HG03439 (cell line): ENCODE measurements around the gene ATG2B.
A peak's percentile ranks its signal among the peaks of the same experiment; 100 is the strongest.

ENCODE experiments used
- ATAC-seq: cut with Tn5 transposase; IDR thresholded peaks from one replicate; pipeline ENCODE4 v1.9.1; 2021; ENCODE audit warnings: mild to moderate bottlenecking, moderate library complexity; ENCODE audit not compliant: unreplicated experiment

The ATG2B gene

DNA sequence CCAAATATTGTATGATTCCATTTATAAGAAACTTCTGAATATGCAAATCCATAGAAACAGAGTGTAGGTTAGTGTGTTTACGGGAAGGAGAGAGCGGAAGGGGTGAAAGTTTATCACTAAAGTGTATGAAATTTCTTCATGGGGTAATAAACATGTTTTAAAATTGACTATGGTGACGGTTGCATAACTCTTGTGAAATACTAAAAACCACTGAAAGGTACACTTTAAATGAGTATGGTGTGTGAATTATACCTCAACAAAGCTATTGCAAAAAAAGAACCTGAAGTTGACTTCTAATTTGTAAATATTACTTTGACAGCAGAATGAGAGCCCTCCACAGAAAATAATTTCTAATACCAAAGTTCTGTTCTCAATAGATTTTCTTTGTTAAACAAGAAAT, 47.1 kb downstream of the ATG2B start:
- ATAC-seq: no peak

DNA sequence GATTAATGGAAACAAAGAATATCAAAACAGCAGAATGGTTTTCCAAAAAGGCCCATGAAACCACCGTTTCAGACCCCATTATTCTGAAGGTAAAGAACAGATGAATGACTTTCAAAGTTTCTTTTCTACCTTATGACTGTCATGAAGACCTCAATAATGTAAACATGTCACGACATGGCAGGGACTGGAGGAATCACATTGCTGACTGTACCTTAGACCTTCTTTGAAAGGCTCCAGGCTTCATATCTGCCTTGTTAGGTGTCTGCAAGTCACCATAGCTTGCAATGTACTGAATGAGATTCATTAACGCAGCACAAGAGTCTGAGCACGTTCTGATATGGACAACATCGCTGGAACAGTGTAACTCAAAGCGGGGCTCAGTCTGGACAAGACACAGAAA, 52.2 kb downstream of the ATG2B start:
- ATAC-seq: no peak

DNA sequence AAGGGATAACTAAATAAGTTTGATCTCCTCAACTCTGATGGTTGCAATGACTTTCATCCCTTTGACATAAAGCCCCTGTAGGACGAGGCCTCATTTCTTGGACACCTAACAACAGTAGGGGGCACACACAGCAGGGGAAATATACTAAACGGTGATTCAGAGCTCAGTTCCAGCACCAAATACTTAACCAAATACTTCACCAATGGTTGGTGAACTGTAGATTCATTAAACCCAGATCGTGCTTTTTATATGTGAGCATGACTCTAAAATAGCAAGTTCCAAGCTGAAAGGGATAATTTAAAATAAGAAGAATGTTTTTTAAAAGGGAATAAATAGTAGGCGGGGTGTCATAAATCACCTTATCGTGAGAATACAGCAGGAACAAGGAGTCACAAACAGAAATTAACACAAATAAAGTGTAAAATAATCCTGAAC, 53.2 kb downstream of the ATG2B start:
- ATAC-seq: no peak

DNA sequence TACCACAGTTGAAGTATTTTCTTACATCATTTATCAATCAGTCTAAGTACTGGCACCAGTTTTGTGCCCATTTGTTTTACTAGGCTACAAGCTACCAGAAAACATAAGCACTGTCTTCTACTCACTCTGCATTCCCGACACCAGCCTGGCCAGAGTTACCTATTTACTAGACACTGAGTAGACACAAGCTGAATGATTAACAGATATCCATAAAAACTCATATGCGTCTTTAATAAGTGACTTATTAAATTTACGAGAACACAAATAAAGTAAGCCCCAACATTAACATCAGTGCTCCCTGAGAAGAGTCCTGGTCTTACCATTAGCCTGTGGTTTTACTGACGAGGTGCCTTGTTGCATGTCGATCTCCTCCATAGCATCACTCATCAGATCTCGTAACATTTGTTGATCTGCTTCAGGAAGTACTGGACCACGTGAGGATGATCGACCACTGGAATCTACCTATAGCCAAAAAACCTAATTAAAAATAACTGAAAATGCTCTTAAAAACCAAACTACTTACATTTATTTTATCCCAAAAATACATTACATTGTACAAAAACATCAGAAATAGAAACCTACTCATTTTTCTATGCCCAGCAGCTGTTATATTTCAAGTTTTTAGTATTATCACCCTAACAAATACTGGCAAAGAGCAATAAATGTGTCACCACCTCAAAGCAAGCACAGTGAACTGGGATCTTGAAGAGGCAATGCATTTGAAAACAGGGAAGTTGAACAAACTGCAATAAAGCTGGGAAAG, 53.8 kb downstream of the ATG2B start:
- no peak for ATAC-seq

DNA sequence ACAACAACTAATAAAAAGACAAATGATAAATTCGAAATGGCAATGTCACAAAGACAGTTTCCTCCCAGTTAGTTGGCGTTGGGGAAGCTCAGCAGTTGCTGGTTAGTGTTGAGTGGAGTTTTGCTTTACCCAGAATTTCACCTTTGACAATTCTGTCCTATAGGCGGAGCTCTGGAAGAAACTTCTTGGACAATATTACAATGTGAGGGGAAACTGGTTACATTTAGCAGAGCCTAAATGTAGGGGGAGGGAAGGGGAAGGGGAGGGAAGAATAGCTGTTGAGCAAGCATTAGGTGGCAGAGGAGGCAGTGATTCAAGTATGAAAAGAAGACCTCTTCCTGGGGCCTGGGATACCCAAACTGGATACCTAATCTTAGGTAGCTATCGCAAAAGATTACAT, 55.7 kb downstream of the ATG2B start:
- no peak for ATAC-seq

DNA sequence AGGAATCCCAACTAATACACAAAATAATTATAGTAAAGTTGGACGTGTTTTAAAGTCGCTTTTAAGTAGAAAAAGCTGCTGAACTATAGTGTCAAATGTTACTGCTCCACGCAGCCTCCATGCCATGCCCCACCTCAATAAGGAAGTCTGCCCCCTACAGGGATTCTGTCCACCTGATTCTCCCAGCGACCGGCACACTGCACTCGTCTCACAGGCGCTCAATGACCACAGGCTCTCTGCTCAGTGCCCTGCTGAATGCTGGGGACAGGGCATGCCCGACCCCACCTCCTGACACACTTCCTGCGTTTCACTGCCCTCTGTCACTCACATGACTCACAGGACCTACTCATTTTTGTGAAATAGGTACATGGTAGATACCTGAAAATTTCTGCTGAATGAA, 58.2 kb downstream of the ATG2B start:
- no peak for ATAC-seq

DNA sequence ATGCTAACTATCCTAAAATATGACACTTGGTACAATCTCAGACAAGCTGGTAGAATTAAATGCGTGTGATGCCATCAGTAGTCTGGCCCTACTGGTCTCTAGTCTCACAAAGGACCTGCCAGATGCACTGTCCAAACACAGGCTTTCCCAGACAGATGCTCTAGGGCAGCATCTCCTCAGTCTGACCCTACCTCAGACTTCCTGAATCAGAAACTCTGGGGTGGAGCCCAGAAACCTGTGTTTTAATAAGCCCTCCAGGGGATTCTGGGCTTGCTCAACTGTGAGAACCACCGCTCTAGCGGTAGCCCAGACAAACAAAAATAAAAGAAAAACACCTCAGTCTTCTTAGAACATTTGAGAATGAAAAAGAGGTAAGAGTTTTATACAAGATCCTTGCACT, 59.2 kb downstream of the ATG2B start:
- no peak for ATAC-seq

DNA sequence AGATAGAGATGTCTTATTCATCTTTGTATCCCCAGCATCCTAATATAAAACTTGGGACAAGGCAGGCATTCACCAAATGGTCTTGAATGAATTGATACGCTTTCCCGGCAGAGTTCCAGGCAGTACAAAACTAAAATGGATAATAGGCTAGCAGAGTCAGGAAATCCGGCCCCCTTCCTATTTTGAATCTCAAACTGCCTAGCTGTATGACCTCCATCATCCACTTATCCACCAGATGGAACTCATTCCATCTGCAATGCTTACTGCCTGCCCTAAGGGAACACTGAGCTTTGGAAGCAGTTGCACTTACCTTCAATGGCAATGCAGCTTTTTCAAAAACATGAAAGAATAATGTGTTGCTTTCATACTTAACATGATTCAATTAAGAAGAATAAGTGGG, 63.7 kb downstream of the ATG2B start:
- no peak for ATAC-seq

DNA sequence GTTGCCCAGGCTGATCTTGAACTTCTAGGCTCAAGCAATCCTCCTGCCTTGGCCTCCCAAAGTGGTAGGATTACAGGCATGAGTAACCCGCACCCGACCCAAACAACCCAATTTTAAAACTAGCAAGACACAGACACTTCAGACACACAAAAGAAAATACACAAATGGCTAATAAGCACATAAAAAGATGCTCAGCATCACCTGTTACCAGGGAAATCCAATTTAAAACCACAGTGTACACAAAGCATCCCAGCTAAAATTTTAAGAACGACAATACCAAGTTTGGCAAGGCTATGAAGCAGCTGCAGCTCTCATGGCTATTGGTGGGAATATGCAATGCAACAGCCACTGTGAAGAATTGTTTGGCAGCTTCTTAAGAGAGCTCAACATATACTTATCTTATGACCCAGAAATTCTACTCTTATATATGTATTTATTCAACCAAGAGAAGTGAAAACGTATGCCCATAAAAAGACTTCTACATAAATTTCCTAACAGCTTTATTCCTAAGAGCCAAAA, 65.1 kb downstream of the ATG2B start:
- no peak for ATAC-seq

DNA sequence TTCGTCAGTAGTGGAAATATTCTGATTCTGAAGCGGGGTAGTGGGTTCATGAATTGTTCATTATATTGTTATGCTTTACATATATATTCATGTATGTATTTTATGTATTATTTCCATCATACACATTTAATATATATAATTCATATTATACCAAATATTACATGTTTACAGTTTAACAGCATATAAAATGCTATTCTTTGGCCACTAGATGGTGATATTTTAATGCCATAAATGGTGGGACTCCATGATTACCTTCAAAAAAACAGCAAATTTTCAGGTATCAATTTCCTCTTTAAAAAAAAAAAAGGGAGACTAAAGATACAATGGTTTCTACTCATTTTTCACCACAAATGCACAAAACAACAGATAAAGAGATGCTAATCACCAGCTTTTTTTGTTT, 66.1 kb downstream of the ATG2B start:
- no peak for ATAC-seq

DNA sequence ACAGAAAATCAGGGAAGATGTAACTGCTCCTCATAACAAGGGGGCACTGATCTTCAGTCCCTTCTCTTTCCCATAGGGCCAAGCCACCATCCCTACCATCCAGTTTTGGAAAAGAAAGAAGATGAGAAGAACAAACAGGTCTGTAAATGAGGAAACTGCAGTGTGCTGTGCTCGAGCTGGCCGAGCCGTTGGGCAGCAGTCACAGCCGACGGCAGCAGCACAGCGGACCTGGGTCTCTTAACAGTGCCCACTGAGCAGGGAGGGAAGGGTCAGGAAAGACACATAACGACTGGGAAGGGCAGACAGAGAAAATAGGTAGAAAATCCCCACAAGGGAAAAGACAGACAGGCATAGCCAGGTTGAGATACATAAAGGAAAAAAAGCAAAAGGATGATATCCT, 68.9 kb downstream of the ATG2B start:
- no peak for ATAC-seq

DNA sequence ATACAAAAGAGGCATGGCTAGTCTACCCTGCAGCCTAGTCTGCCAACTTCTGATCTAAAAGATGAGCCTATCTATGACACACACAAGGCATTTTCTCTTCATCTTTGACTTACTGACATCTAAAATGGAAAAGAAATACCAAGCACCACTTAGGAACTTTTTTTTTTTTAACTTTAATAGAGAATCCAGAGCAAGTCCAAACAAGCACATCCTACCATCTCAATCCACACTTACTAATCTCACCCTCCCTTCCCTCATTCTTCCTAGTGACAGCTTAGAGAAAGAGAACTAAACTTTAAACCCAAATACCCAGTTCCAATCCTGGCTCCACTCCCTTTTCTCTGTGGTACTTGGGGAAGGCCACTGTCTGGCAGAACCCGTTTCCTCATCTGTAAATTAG, 75.3 kb downstream of the ATG2B start:
- ATAC-seq: no peak

DNA sequence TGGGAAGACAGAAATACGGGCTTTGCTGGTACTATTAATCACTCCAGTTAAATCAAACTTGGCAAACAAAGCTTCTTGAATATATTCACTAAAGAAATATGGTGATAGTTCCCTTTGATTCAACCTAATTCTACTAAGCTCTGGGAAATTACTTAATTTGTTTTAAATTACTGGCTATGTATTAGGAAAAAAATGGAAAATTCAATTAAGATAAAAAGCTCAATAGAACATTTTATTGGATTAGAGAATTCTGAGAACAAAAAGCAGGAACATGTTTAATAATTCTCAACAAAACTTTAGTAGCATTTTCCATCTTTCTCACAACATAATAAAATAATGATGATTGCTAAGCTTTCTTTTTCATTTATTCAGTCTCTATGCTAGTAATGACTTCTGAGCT, 76.9 kb downstream of the ATG2B start:
- no peak for ATAC-seq

DNA sequence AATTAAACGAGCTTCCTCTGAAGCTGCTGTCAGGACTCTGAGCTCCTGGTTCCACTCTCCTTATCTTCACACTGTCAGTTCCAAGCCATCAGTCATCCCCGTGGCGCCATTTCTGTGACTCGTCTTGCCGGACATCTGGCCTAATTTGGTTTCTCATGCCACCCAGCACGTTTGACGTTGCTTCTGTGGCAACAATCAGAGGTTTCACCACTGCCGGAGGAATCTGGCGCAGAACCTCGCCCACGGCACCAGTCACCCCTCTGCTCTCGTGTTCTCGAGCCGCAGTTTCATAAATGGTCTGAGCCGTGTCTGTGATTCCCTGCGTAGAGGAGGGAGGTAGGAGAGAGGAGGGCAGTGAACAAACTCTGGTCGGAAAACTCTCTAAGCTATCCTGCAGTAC, 77.5 kb downstream of the ATG2B start:
- ATAC-seq: no peak

DNA sequence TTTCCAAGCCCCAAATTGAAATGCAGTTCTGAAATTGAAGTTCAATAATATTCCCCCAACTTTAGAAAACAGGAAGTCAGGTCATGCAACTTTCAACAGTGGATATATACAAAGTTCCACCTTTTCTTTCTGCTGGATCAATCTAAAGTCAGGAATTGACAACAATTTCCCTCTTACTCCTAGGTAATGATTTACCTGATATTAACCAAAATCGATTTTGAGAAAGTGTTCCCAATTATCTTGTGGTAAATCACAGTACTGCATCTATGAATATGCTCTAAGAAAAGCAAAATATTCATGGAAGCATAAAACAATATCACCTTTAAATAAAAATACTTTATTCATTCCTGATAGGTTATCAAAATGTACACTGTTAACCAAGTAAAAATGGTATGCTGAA, 78.7 kb downstream of the ATG2B start:
- no peak for ATAC-seq

DNA sequence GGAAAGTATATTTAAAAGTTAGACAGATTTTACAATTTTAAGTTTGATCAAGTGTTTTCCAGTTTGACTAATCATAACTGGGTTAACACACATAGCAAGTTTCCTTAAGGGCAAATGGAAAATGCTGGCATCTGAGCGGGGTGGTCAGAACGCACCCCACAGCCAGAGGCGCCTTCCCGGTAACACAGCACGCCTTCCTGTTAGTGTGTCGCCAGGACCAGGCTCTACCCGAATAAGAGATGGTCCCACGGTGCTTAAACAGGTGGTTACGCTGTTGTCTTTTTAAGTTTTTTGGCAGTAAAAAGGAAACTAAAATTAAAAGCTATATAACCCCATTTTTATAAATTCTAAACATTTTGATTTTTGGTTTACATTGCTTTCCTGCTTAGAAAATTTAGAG, 79.1 kb downstream of the ATG2B start:
- no peak for ATAC-seq

DNA sequence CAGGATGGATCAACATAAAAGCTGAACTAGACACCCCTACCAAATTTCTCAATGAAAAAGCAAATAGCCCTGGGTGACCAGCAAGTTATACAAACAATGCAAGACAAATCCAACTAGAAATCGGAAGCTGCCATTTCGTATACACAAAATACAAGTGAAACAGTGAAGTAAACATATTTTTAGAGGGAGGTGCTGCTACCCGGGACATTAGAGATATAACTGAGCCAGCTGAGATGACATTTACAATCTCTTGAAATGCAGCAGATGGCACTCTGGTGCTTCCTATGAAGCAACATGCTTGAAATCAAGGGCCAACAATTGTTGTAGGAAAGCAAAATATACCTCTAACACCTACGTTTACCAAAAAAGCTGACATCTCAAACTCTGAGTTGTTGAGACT, 81.7 kb downstream of the ATG2B start:
- no peak for ATAC-seq

DNA sequence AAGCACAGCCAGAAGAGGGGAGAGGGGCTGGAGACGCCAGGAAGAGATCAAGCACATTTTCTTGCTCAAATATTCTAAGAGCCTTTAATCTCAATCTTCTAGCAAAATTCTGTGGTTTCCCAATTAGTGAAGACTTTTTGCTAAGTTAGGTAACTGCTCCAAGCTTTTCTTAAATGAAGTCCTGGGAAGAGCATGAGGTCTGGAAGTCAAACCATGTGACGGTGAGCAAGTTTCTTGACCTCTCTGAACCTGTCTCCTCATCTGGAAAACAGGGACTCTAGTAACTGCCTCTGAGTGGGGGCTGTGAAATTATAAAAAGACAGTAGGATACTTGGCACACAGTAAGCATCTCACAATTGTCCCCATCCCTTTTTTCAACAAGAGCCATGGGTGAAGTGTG, 83.0 kb downstream of the ATG2B start:
- ATAC-seq: no peak

DNA sequence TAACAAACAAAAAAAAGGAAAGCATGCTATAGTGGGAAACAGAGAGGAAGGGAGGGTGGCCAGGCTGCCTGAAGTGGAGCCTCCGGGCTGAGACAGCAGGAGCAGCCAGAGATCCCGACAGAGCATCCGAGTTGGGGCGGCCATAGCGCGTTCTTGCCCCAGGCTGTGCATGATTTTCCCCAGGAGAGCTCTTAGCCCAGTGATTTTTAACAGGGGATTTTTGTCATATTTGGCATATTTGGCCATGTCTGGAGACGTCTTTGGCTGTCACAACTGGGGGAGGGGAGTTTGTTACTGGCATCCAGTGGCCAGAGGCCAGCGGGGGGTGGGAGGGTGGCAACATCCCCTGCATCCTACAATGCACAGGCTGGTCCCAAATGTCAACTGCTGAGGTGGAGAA, 83.6 kb downstream of the ATG2B start:
- ATAC-seq: no peak

DNA sequence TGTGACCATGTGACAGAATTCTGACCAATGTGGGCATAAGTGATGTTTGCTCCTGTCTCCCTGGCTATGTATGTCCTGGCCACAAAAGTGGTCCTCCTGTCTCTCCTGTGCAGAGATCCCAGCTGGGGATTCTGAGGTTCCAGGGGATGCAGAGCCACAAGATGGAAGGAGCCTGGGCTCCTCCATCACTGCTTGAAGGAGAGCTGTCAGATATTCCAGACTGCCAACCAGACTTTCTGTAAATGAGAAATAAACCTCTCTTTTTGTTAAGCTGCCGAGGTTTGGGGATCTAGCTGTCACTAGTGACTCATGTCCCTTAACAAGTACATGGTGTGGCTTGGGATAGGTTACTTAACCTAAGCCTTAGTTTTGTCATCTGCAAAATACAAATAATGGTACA, 85.3 kb downstream of the ATG2B start:
- no peak for ATAC-seq

DNA sequence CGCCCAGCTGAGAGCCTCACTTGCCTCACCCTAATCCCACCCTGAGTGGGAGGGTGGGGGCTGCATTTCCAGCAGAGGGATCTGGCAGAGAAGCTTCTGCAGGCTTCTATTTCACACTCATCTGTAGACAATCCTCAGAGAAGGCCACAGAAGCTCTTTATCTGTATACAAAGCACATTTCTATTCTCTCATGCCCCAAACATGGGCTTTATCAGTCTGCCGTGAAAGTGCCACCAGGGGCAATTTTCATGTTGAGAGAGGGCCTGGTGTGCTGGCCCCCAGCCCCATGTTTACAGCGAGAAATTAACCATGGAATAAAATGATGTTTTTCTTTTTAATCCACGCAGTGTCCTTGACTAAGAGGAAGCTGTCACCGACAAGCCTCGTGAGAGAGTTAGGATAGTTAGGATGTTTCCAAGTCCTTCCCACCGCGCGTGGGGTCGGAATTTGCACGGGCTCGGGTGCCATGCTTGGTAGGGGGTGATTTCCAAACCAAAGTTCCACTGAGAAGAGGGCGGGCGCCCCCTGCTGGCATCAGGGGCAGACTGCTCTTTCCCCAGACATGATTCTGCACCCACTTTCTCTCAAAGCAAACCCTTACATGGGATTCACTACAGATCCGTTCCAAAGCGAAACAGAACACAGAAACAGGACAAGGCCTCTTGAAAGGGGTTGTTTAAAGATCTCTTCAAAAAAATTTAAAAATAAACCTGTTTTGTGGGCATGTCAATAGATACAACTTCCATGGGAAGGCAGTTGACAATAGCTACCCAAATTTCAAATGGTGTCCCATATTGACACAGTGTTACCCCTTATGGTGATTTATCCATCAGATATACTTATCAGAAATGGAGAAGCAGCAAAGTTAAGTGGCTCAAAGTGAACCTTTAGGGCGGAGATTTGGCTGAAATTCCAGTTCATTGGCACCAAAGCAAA, 87.7 kb downstream of the ATG2B start:
- peak; percentile 56 for ATAC-seq

DNA sequence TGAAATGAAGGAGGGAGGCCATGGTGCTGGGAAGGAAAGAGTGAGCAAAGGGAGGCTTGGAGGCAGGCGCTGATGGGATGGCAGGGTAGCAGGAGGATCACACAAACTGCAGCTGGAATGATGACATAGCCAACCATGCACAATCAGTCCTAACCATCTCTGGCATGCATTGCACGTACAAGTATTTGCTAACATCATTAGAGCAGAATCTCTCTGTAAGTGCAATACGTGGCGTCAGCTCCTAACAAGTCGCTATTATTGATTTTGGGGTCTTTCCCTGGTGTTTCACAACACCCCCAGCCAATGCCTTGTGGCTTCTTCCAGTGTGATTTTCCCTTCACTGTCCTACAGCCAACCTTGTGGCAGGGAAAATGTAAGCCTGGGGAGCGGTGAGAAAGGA, 88.6 kb downstream of the ATG2B start:
- no peak for ATAC-seq
